Keratinocyte (primary cell): ENCODE measurements around the gene AGO3.

Experiments
- EZH2 ChIP-seq: IDR thresholded peaks from one replicate; pipeline ENCODE4 v1.6.1; 2012; ENCODE audit warnings: inconsistent platforms, mild to moderate bottlenecking, low read length, moderate library complexity
- TF ChIP-seq, protein P1 (sequence below), 3 experiments: IDR thresholded peaks in 1 of 3; conservative IDR thresholded peaks in 1 of 3; optimal IDR thresholded peaks in 1 of 3; 2 replicates in 2 of 3; 3 replicates in 1 of 3; pipeline versions ENCODE3 to v1.5.1; 2011; ENCODE audit warnings: low read length in 3 of 3, mild to moderate bottlenecking in 3 of 3, moderate library complexity in 2 of 3, control low read depth in 1 of 3, inconsistent platforms in 1 of 3; ENCODE audit not compliant: insufficient read depth in 2 of 3; ENCODE audit errors: extremely low read depth in 1 of 3

DNA sequence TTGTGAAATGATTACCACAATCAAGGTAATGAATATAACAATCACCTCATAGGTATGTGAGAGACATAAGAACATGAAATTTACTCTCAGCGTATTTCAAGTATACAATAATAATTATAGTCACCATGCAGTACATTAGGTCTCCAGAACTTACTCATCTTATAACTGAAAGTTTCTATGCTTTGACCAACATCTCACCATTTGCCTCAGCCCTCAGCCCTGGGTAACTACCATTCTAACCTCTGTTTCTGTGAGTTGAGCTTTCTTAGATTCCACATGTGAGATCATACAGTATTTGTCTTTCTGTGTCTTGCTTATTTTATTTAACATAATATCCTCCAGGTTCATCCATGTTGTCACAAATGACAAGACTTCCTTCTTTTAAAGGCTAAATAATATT lies 57.3 kb downstream of the AGO3 start:
- TF ChIP-seq, protein P1, sequence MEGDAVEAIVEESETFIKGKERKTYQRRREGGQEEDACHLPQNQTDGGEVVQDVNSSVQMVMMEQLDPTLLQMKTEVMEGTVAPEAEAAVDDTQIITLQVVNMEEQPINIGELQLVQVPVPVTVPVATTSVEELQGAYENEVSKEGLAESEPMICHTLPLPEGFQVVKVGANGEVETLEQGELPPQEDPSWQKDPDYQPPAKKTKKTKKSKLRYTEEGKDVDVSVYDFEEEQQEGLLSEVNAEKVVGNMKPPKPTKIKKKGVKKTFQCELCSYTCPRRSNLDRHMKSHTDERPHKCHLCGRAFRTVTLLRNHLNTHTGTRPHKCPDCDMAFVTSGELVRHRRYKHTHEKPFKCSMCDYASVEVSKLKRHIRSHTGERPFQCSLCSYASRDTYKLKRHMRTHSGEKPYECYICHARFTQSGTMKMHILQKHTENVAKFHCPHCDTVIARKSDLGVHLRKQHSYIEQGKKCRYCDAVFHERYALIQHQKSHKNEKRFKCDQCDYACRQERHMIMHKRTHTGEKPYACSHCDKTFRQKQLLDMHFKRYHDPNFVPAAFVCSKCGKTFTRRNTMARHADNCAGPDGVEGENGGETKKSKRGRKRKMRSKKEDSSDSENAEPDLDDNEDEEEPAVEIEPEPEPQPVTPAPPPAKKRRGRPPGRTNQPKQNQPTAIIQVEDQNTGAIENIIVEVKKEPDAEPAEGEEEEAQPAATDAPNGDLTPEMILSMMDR (optimal IDR thresholded peaks at IDR 0.05 in 1 of 3, IDR thresholded peaks at IDR 0.05 in 1 of 3, conservative IDR thresholded peaks at IDR 0.05 in 1 of 3; ENCODE audit: extremely low read depth in 1 of 3, insufficient read depth in 2 of 3, low read length in 3 of 3): no peak
- TF ChIP-seq EZH2: no peak
